ENCODE results near the gene TRABD2B. TPM values are rescaled to one million over a fixed set of nuclear protein-coding genes. Genes with fewer than 3 reads are reported as not detected.

Gene TRABD2B
- total and polyA plus RNA-seq, 2 experiments from 2014 or later, result 1.6 to 2.0 TPM

- no peaks in the 10 kb centered on the region for H3K36me3 Mint-ChIP-seq (ENCODE audit: low read depth)
- H3K9me3 Mint-ChIP-seq, result no peaks in the 10 kb centered on the region
- H3K4me1 ChIP-seq (ENCODE audit: insufficient read depth), result no peaks in the 10 kb centered on the region
- H3F3A ChIP-seq (replicated peaks; ENCODE audit: low read depth), result no peaks in the 10 kb centered on the region
- no peaks in the 10 kb centered on the region for H3K9me2 ChIP-seq (ENCODE audit: insufficient read depth)
- TF ChIP-seq ZNF114 (CRISPR knock-in tag; IDR thresholded peaks at IDR 0.05), result no peak
- TF ChIP-seq ZNF331 (CRISPR knock-in tag; IDR thresholded peaks at IDR 0.05; ENCODE audit: low read depth), result no peak
- H3K79me2 ChIP-seq (replicated peaks; ENCODE audit: insufficient read depth), result no peaks in the 10 kb centered on the region
- ATAC-seq (no peak), DNase-seq (ENCODE audit: low spot score) (no peak)
- H4K20me1 ChIP-seq (replicated peaks; ENCODE audit: insufficient read depth), result no peaks in the 10 kb centered on the region
- no peak overlapping the region for H2AFZ ChIP-seq
- no peak overlapping the region for H3K4me3 ChIP-seq
- H3K27me3 Mint-ChIP-seq (ENCODE audit: insufficient read depth, low read depth, poor library complexity), result peaks cover 6% of the 10 kb centered on the region
- no peak overlapping the region for H3K27ac Mint-ChIP-seq
- no peak overlapping the region for H3K27ac ChIP-seq (ENCODE audit: low read depth)
- H3K36me3 ChIP-seq (ENCODE audit: insufficient read depth), result no peaks in the 10 kb centered on the region
- no peaks in the 10 kb centered on the region for H3K27me3 ChIP-seq (ENCODE audit: insufficient read depth)
- H3K4me2 ChIP-seq, result no peak overlapping the region
- H3K4me1 Mint-ChIP-seq, result peaks cover 12% of the 10 kb centered on the region
- H3K4me3 Mint-ChIP-seq, result no peak overlapping the region
These were observed 122.1 kb downstream of the TRABD2B start for GRCh38 chr1:47875036-47875435.

DNA sequence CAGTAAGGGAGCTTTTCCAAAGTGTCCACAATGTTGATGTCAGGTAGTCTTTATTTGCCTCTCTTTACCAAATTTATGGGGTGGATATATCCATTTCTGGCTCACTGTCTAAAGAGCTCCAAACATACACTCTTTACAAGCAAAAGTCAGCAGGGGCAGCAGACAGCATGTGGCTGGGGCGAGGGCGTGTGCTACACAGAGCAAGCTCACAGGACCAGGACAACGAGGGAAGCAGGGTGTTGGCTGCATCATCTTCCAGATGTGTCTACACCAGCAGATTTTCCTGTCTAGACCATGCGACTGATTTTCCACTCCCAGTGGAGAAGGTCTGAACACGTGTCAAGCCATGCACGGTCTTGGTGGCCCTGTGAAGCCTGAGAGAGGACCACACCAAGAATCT lies 123.8 kb downstream of the TRABD2B start:
- TF ChIP-seq CTCF (conservative IDR thresholded peaks at IDR 0.05; ENCODE audit: low read depth in 2 of 2), result no peak
- TF ChIP-seq ETS1 (IDR thresholded peaks at IDR 0.05), result no peak
- TF ChIP-seq POLR2AphosphoS5 (IDR thresholded peaks at IDR 0.05; ENCODE audit: low read depth), result no peak
- TF ChIP-seq CREB1 (CRISPR knock-in tag; IDR thresholded peaks at IDR 0.05; ENCODE audit: low read depth), result no peak
- TF ChIP-seq EZH2 (IDR thresholded peaks at IDR 0.05; ENCODE audit: low read depth, unreplicated experiment), result no peak
- TF ChIP-seq NANOG (IDR thresholded peaks at IDR 0.05; ENCODE audit: borderline replicate concordance), result no peak
- TF ChIP-seq REST (IDR thresholded peaks at IDR 0.05; ENCODE audit: unreplicated experiment), result no peak
- DNase-seq (ENCODE audit: low spot score) (no peak), ATAC-seq (no peak)
- no peak overlapping the region for H3K27ac Mint-ChIP-seq
- Histone ChIP-seq H3K9me2 (ENCODE audit: insufficient read depth) (no peaks in the 10 kb centered on the region), H3K27ac (ENCODE audit: low read depth) (no peak overlapping the region), H3K79me2 (replicated peaks; ENCODE audit: insufficient read depth) (no peaks in the 10 kb centered on the region), H3K27me3 (ENCODE audit: insufficient read depth) (no peaks in the 10 kb centered on the region), H3K4me1 (ENCODE audit: insufficient read depth) (no peaks in the 10 kb centered on the region), H4K20me1 (replicated peaks; ENCODE audit: insufficient read depth) (no peaks in the 10 kb centered on the region), H2AFZ (no peak overlapping the region), H3K4me3 (no peak overlapping the region), H3K4me2 (no peak overlapping the region), H3F3A (replicated peaks; ENCODE audit: low read depth) (no peaks in the 10 kb centered on the region), H3K36me3 (ENCODE audit: insufficient read depth) (no peaks in the 10 kb centered on the region)
- peaks cover 12% of the 10 kb centered on the region for H3K4me1 Mint-ChIP-seq
- H3K9me3 Mint-ChIP-seq, result peaks cover 3% of the 10 kb centered on the region; the same call in 2 of the 3 replicates
- peaks cover 6% of the 10 kb centered on the region for H3K27me3 Mint-ChIP-seq (ENCODE audit: insufficient read depth, low read depth, poor library complexity)
- no peaks in the 10 kb centered on the region; the same call in 2 of the 3 replicates for H3K36me3 Mint-ChIP-seq (ENCODE audit: low read depth)
- H3K4me3 Mint-ChIP-seq, result no peak overlapping the region
